Camera-type eye (tissue), 1 donor: ENCODE results near the gene FAM53B. TPM values are rescaled to one million over a fixed set of nuclear protein-coding genes. Genes with fewer than 3 reads are reported as not detected.

Experiments
- total RNA-seq: library from RNA; depleted of rRNA; stranded (reverse); fragments of >200 nt; gene quantifications from one replicate; pipeline ENCODE4 v1.2.3, GENCODE V29; 2014

The FAM53B gene
- 25.5 TPM for total RNA-seq

GRCh38 chr10:124744102-124745050, at the start of gene FAM53B:
Gene FAM53B, minus strand, starts transcription at chr10:124744378. Its CDS starts 37,665 bp downstream, at chr10:124706713.

GRCh38 chr10:124791547-124792348, 47.6 kb upstream of the FAM53B start, which contains the start of gene EEF1AKMT2:
Gene EEF1AKMT2, minus strand, starts transcription at chr10:124791887. Its CDS starts 54 bp downstream, at chr10:124791833.

Other genes with a start within 250 kb of the FAM53B start
- gene EEF1AKMT2, start 47.5 kb upstream of the FAM53B start, total RNA-seq, result 46.9 TPM
- 22.2 TPM for gene ABRAXAS2, start 57.4 kb upstream of the FAM53B start, total RNA-seq
- 66.2 TPM for gene ZRANB1, start 197.7 kb upstream of the FAM53B start, total RNA-seq